ENCODE measurements around the gene CXCR1.
"Not testable (repeated sequence)": the region's sequence is repeated elsewhere in the genome, so short reads cannot be mapped to it uniquely, and the experiment has no call there.

Gene CXCR1

GRCh38 chr2:218155953-218156479, 10.7 kb downstream of the CXCR1 start:
- no peak for ATAC-seq

GRCh38 chr2:218152777-218153176, 14.0 kb downstream of the CXCR1 start:
- no peak for ATAC-seq

- ATAC-seq = no peak
These were observed 14.6 kb downstream of the CXCR1 start for GRCh38 chr2:218152172-218152571.

- ATAC-seq = no peak
These were observed 16.8 kb downstream of the CXCR1 start for GRCh38 chr2:218149848-218150440.

GRCh38 chr2:218149098-218149497, 17.7 kb downstream of the CXCR1 start:
- ATAC-seq = no peak

DNA sequence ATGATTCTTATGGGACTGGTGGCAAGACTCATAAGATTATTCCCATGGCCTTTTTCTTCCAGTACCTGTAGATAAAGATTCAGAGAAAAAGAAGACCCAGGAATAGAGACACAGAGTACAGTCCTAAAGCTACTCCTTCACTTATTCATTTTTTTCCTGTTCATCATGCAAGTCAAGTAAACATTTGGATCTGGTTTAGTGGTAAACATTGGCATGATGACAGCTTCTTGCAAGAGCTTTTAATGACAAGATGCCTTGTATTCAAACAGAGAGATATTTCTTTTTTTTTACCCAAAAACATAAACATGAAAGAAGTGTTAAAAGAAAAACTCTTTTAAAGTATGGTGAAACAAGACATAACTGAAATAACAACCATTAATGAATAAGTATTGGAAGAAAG, 20.7 kb downstream of the CXCR1 start:
- no peak for ATAC-seq

- no peak for ATAC-seq
These were observed 21.6 kb downstream of the CXCR1 start for GRCh38 chr2:218145124-218145523.

DNA sequence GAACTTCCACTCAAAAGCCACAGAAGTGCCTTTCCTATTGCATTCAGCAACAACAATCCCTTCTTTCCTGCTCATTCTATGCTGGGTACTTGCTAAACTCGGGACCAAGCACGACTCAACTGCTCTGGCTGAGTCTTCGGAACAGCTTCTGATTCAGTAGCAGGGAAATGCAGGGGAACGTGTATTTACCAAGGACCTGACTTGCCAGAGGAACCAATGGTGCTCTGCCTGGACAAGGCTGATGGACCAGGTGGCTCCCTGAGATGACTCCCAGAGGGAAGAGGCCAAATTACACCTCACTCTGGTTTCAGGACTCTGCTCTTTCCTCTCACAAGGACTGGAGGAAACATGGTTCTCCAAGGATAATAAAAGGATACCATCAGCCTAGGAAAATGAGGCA, 28.7 kb downstream of the CXCR1 start:
- no peak for ATAC-seq

- no peak for ATAC-seq
These were observed 29.2 kb downstream of the CXCR1 start for GRCh38 chr2:218137514-218137913.

DNA sequence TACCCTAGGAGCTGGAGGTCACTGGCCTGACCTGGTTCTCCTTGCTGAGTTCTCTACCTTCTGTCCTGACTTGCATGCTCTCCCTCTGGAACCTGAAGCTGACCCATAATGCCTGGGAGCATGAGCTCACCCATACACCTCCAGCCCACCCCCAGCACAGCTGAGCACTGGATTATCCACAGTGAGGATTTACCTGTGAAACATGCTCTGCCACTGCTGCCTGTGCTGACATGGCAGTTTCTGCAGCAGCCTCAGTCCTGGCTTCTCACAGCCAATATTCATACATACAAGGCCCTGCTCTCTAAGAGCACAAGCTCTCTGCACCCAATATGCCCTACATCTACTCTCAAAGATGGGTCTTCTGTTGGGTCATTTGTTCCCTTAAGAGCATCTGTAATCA, 35.9 kb downstream of the CXCR1 start:
- ATAC-seq = no peak

DNA sequence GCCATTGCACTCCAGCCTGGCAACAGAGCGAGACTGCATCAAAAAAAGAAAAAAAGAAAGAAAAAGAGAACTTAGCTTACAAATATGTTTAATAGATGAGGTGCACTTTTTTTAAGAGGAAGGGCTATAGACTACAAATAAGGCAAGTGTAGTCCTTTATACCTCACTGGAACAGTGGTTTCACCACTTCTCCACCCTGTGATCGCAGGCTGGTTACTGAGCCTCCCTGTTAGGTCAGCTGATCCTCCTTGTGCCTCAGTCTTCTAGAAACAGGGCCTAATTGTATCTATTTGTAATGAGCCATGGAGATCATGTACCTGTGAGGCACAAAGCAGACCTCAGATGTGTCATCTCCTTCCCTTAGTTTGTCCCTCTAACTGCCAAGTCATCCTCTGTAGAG, 36.4 kb downstream of the CXCR1 start:
- no peak for ATAC-seq

- ATAC-seq = no peak
These were observed 37.2 kb downstream of the CXCR1 start for GRCh38 chr2:218129458-218130135.

DNA sequence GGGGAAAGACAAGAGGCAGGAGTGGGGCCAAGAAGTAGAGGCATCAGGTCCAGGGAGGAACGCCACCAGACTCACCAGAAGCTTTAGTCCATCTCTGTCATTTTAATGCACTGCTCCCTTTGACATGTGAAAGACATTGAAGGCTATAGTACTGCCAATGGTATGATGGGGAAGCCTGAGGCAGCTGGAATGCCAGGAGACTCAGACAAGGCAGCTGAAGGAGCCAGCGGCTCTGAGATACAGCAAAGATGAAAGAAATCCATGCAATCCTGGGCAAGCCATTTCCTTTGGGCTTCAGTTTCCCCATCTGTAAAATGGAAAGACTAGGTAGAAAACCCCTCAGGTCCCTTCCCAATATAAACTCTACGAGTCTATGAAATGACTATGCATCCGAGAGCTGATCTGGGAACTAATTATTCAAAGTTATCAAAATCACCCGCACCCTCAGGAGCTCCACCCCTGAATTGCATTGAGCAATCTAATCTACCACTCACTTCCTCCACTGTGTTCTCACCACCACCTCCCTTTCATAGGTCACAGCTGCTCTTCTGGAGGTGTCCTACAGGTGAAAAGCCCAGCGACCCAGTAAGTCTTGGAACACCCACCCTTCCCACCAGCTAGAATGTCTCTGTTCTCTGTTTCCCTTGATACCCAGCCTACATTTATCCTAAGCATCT, 37.8 kb downstream of the CXCR1 start:
- ATAC-seq = no peak

GRCh38 chr2:218127929-218128455, 38.8 kb downstream of the CXCR1 start:
- ATAC-seq = no peak

DNA sequence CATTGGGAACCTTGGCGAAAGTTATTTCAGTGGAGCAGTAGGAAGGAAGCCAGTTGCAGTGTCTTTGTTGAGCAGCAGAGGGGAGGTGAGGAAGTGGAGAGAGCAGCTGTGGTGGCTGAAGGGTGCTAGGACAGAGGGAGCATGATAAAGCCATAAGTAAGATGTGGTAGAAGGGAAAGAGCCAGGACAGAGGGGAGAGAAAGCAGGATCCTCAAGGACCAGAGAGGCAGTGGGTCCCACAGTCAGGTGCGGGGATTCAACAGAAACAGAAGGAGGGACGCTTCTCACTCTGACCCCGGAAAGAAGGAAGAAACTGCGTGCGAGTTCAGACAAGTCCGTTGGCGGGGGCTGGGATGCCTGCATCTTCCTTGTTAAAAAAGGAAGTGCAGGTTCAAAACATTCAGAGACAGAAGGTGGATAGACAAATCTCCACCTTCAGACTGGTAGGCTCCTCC, 41.1 kb downstream of the CXCR1 start, which contains the start of gene CXCR2:
Gene CXCR2 (plus strand): TSS at position 403 of the 455 bp plus-strand sequence. CDS start 8,774 bp downstream, outside the sequence.
- no peak for ATAC-seq

DNA sequence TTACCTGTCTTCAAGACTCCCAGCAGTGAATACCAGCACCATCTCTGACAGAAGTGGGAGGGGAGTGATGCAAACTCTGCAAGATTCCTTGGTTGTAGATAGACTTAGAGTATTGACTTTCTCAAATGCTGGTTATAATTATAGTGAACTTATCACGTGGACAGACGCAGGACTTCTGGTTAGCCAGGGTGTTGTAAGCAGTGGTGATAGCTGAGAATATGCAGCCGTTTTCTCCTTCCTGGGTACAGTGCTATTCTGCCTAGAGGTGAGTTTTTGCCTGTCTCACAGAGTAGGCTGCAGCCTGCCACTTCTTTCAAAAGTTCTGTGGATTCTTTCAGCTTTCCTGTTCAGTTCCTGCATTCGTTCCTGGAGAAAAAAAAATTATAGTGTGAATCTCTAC, 41.7 kb downstream of the CXCR1 start:
- ATAC-seq = no peak

GRCh38 chr2:218123986-218124385, 42.8 kb downstream of the CXCR1 start:
- ATAC-seq = no peak

GRCh38 chr2:218122286-218122685, 44.5 kb downstream of the CXCR1 start:
- not testable (repeated sequence) for ATAC-seq

DNA sequence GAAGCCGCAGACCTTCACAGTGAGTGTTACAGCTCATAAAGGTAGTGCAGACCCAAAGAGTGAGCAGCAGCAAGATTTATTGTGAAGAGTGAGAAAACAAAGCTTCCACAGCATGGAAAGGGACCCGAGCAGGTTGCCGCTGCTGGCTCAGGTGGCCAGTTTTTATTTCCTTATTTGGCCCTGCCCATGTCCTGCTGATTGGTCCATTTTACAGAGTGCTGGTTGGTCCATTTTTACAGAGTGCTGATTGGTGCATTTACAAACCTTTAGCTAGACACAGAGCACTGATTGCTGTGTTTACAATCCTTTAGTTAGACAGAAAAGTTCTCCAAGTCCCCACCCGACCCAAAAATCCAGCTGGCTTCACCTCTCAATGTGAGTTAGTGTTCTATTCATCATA, 45.0 kb downstream of the CXCR1 start:
- ATAC-seq = not testable (repeated sequence)

Measured in activated CD4-positive, CD25-positive, alpha-beta regulatory T cell treated with anti-CD3 and anti-CD28 coated beads, Interleukin-2, amount 50 U/mL, for 24 hours (primary cell).